ENCODE measurements around the gene ATXN7. TPM values are rescaled to one million over a fixed set of nuclear protein-coding genes. Genes with fewer than 3 reads are reported as not detected.

The ATXN7 gene
- total RNA-seq, 2 experiments from 2014 or later = 26.5 to 28.6 TPM

DNA sequence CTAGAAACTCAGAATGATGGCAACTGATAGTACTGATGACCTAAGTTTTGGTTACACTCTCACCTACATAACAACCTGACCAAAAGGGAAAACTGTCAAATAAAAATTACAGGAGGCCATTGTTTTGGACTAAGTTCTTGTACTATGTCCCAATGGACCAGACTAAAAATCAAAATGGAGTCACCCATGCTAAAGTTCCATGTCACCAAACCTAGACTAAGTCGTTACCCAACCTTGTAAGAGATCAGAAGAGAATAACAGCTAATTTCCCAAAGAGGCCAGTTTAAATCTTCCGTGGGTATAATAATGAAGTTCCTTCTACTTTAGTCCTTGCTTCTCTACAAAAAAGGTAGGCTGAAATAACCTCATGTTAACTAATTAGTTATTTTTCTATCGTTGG is 12.4 kb upstream of the ATXN7 start:
- Mint-ChIP-seq H3K4me1 (peaks cover 10% of the 10 kb centered on the region), H3K9me3 (no peaks in the 10 kb centered on the region), H3K27me3 (no peaks in the 10 kb centered on the region), H3K36me3 (peaks cover 7% of the 10 kb centered on the region), H3K27ac (no peak overlapping the region), H3K4me3 (no peak overlapping the region)
- no peak for DNase-seq

DNA sequence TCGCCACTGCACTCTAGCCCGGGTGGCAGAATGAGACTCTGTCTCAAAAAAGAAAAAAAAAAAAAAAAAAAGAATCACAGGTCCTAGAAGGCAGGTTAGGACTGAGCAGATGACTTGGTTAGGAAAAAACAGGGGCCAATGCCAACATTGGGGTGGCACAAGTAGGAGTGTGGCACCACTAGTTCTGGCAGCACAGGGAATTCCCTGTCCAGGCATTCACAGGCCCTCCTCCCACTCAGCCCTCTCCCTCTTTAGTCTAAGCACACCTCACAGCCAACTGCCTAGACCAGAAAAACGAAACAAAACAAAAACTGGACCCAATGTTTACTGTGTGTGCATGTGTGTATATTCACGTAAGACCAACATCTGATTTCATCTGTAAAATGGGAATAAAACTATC is 10.6 kb upstream of the ATXN7 start:
- H3K27ac Mint-ChIP-seq = no peak overlapping the region
- H3K27me3 Mint-ChIP-seq = no peaks in the 10 kb centered on the region
- H3K4me1 Mint-ChIP-seq = peaks cover 17% of the 10 kb centered on the region
- no peak overlapping the region for H3K4me3 Mint-ChIP-seq
- no peaks in the 10 kb centered on the region for H3K9me3 Mint-ChIP-seq
- peaks cover 12% of the 10 kb centered on the region for H3K36me3 Mint-ChIP-seq
- no peak for DNase-seq

- no peak overlapping the region for H3K4me3 Mint-ChIP-seq
- H3K4me1 Mint-ChIP-seq = peaks cover 31% of the 10 kb centered on the region
- H3K27ac Mint-ChIP-seq = no peak overlapping the region
- H3K36me3 Mint-ChIP-seq = peaks cover 15% of the 10 kb centered on the region
- no peaks in the 10 kb centered on the region for H3K27me3 Mint-ChIP-seq
- no peak for DNase-seq
- no peaks in the 10 kb centered on the region for H3K9me3 Mint-ChIP-seq
These were observed 8.2 kb upstream of the ATXN7 start for GRCh38 chr3:63855333-63855940.

DNA sequence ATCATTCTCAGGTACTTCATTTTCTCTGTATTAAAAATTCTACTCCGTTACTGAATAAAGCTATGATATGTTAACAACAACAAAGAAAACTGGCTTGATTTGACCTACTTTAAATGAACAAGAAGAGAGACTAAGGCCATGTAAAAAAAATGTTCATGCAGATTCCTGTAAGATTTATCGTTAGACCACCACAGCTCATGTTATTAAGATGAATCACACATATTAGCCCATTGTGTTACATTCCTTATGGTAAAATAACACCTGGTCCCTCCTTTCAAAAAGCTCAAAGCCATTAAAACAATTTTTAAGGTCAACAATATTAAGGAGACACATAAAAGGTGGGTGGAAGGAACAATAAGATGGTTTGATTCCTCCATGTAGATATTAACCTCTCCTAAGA is 6.4 kb upstream of the ATXN7 start:
- Mint-ChIP-seq H3K9me3 (no peaks in the 10 kb centered on the region), H3K27ac (no peak overlapping the region), H3K4me3 (no peak overlapping the region), H3K36me3 (peaks cover 19% of the 10 kb centered on the region), H3K27me3 (no peaks in the 10 kb centered on the region), H3K4me1 (peaks cover 48% of the 10 kb centered on the region)
- no peak for DNase-seq

DNA sequence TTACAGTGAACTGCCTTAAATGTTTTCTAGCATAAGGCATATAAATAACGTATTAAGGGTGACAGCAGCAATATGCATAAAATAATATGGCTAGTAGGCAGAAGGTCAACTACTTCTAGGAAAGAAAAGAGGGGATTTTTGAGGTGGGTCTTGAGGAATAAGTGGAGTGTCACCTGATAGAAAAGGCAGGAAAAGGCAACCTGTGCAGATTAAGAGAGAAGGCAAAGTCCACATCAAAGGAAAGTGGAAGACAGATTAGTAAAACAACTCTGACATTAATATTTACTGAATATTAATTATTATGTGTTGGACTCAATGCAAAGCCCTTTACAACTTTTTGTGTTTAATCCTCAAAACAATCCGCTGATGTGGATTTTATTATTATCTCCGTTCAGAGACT is 2.9 kb upstream of the ATXN7 start:
- no peaks in the 10 kb centered on the region for H3K27me3 Mint-ChIP-seq
- peaks cover 26% of the 10 kb centered on the region for H3K36me3 Mint-ChIP-seq
- no peaks in the 10 kb centered on the region for H3K9me3 Mint-ChIP-seq
- H3K4me3 Mint-ChIP-seq = no peak overlapping the region
- DNase-seq = no peak
- H3K4me1 Mint-ChIP-seq = peaks cover 54% of the 10 kb centered on the region
- H3K27ac Mint-ChIP-seq = no peak overlapping the region

- peaks cover 51% of the 10 kb centered on the region for H3K4me1 Mint-ChIP-seq
- peaks cover 28% of the 10 kb centered on the region for H3K36me3 Mint-ChIP-seq
- no peaks in the 10 kb centered on the region for H3K9me3 Mint-ChIP-seq
- DNase-seq = no peak
- H3K4me3 Mint-ChIP-seq = no peak overlapping the region
- H3K27me3 Mint-ChIP-seq = no peaks in the 10 kb centered on the region
- H3K27ac Mint-ChIP-seq = peak overlapping the region; percentile 14
These were observed 2.4 kb upstream of the ATXN7 start for GRCh38 chr3:63861306-63861705.

GRCh38 chr3:63862804-63863149 is 890 bp upstream of the ATXN7 start:
- Mint-ChIP-seq H3K36me3 (peaks cover 31% of the 10 kb centered on the region), H3K9me3 (no peaks in the 10 kb centered on the region), H3K4me3 (peak overlapping the region; percentile 77), H3K4me1 (peaks cover 53% of the 10 kb centered on the region), H3K27me3 (no peaks in the 10 kb centered on the region), H3K27ac (peak overlapping the region; percentile 97)
- DNase-seq = no peak

DNA sequence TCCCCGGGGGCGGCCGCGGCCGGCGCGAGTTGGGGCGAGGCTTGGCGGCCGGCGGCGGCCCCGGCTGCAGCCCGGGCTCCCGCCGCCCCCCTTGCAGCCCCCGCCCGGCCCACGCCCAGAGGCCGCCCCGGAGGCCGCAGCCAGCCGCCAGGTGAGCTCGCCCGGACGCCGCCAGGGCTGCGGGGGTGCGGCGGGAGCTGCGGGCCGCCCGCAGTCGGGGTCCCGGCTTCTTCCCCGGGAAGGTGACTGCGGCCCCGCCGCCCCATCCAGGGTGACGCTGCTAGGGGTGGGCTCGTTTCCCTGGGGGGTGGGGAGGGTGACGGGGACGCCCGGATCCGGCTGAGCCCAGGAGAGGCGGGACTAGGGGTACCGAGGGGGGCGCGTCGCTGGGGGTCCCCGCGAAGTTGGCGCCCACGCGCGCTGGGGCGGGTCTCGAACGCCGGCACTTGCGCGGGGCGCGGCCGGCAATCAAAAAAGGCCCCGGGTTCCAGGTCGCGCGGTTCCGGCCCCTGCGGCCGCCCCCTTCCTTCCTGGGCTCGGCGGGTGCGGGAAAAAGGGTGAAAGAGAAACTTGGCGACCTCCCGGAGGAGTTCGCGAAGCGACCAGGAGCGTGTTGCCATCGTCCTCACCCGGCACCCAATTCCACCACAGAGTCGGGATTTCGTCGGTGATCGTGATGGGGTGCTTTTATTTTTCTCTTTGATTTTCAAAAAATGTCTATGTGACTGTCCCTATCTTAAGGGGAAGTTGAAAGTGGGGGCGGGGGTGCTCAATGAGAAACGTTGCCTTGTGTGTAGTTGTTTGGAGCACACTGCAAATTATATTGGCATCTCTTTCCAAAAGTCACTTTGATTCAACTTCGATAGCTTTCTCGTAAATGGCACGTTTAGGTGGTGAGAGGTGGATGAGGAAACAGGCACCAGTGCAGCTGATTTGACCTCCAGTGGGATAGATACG is 619 bp downstream of the ATXN7 start:
- Mint-ChIP-seq H3K36me3 (peaks cover 35% of the 10 kb centered on the region), H3K4me3 (peak overlapping the region; percentile 91), H3K4me1 (peaks cover 56% of the 10 kb centered on the region), H3K27me3 (no peaks in the 10 kb centered on the region), H3K9me3 (no peaks in the 10 kb centered on the region), H3K27ac (peak overlapping the region; percentile 88)
- peak; percentile 62 for DNase-seq

DNA sequence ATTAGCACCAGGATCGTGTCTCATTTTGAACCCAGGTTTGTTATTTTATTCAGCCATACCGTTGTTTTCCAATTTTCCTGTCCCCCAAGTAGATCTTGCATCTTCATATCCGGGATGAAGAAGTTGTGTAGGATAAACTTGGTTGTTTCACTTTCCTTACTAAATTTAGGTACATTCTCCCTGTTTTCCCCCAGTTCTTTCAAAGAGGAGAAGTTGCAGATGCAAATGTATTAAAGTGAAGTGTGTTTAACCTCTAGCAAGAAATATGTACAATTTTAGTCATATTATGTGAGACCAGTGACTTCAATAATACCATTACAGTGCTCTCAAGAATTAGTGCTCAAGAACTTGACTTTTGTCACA is 1.3 kb downstream of the ATXN7 start:
- Mint-ChIP-seq H3K36me3 (peaks cover 35% of the 10 kb centered on the region), H3K27me3 (no peaks in the 10 kb centered on the region), H3K4me3 (peak overlapping the region; percentile 91), H3K9me3 (no peaks in the 10 kb centered on the region), H3K4me1 (peaks cover 56% of the 10 kb centered on the region), H3K27ac (peak overlapping the region; percentile 88)
- DNase-seq = no peak

- Mint-ChIP-seq H3K4me1 (peaks cover 46% of the 10 kb centered on the region), H3K27me3 (no peaks in the 10 kb centered on the region), H3K36me3 (peaks cover 25% of the 10 kb centered on the region), H3K4me3 (no peak overlapping the region), H3K27ac (no peak overlapping the region), H3K9me3 (no peaks in the 10 kb centered on the region)
- no peak for DNase-seq
These were observed 3.6 kb downstream of the ATXN7 start for GRCh38 chr3:63867225-63867624.

DNA sequence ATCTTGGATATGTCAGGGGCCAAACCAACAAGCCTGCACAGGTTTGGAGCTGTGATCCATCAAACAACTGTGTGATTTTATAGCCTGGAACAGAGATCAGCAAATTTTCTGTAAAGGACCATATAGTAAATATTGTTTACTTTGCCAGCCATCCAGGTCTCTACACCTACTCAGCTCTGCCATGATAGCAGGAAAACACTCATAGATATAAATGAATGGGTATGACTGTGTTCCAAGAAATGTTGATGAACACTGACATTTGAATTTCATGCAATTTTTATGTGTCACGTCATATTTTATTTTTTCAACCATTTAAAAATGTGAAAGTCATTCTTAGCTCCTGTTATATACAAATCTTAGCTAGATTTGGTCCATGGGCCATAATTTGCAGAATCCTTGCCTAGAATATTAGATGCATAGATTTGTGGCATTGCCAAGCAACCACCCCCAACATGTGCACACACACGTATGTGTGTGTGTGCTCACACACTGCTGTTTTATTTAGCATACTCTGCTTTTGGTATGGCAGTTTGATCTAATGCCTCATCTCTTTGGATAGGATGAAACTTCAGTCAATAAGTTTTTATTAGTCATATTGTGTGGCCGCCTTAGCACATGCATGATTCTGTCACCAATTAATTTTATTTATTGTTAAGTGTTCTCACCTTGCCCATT is 6.4 kb downstream of the ATXN7 start:
- DNase-seq = no peak
- Mint-ChIP-seq H3K4me3 (no peak overlapping the region), H3K27me3 (no peaks in the 10 kb centered on the region), H3K27ac (no peak overlapping the region), H3K36me3 (peaks cover 18% of the 10 kb centered on the region), H3K9me3 (no peaks in the 10 kb centered on the region), H3K4me1 (peaks cover 43% of the 10 kb centered on the region)

- Mint-ChIP-seq H3K27me3 (no peaks in the 10 kb centered on the region), H3K9me3 (no peaks in the 10 kb centered on the region), H3K4me3 (no peak overlapping the region)
These were observed 6.9 kb downstream of the ATXN7 start for GRCh38 chr3:63870615-63871005.

DNA sequence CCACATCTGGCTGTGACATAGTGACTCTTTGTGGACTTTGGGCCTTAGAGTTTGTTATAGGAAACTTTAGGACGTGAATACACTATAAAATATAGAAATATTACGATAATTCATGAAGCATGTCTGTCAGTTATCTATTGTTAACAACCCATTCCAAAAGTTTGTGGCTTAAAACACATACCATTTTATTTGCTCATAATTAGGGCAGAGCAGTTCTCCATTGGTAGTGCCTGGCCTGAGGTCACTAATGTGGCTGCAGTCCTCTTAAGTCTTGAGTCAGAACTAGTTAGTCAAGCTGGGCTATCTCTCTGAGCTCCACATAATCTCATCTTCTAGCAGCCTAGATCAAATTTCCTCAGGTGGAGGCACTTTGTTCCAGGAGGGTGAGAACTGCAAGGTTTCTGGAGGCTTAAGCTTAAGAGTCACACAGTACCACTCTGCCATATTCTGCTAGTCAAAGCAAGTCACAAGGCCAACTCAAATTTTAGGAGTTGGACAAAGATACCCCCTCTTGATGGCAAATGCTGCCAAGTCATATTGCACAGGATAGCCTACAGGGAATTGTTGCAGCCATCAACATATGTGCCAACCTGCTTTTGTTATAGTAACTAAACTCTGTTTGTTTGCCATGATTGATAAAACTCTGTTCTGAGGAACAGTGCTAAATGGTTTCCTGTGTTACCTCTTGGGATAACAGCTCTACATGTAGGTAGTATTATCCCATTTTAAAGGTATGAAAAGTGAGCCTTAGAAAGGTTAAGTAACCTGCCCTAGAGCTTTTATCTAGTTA is 8.7 kb downstream of the ATXN7 start:
- no peak for DNase-seq
- no peaks in the 10 kb centered on the region for H3K27me3 Mint-ChIP-seq
- no peaks in the 10 kb centered on the region for H3K9me3 Mint-ChIP-seq
- H3K4me1 Mint-ChIP-seq = peaks cover 42% of the 10 kb centered on the region
- H3K4me3 Mint-ChIP-seq = no peak overlapping the region
- H3K36me3 Mint-ChIP-seq = peaks cover 6% of the 10 kb centered on the region
- H3K27ac Mint-ChIP-seq = no peak overlapping the region

More at GRCh38 chr3:63870615-63871005, 6.9 kb downstream of the ATXN7 start:
- H3K36me3 Mint-ChIP-seq = peaks cover 15% of the 10 kb centered on the region
- H3K27ac Mint-ChIP-seq = no peak overlapping the region
- DNase-seq = no peak
- peaks cover 40% of the 10 kb centered on the region for H3K4me1 Mint-ChIP-seq

DNA sequence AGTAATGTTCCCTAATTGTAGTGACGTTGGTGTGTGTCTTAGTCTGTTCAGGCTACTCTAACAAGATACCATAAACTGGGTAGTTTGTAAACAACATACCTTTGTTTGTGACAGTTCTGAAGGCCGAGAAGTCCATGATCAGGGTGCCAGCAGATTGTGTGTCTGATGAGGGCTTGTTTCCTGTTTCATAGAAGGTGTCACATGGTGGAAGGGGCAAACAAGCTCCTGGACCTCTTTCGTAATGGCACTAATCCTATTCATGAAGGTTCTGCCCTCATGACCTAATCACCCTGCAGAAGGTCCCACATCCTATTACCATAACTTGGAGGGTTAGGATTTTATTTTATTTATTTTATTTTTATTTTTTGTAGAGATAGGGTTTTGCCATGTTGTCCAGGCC is 11.1 kb downstream of the ATXN7 start:
- H3K4me1 Mint-ChIP-seq = peaks cover 45% of the 10 kb centered on the region

GRCh38 chr3:63875510-63875909 is 11.8 kb downstream of the ATXN7 start:
- Mint-ChIP-seq H3K27me3 (no peaks in the 10 kb centered on the region), H3K4me1 (peaks cover 49% of the 10 kb centered on the region), H3K4me3 (no peak overlapping the region), H3K36me3 (peaks cover 1% of the 10 kb centered on the region), H3K9me3 (no peaks in the 10 kb centered on the region), H3K27ac (no peak overlapping the region)
- no peak for DNase-seq

More for the DNA sequence above, 11.1 kb downstream of the ATXN7 start:
- Mint-ChIP-seq H3K9me3 (no peaks in the 10 kb centered on the region), H3K36me3 (no peaks in the 10 kb centered on the region), H3K27me3 (no peaks in the 10 kb centered on the region), H3K27ac (no peak overlapping the region), H3K4me3 (no peak overlapping the region)
- DNase-seq = no peak
